SU-DHL-6 (cell line): ENCODE measurements around the gene DUSP3.

Experiments used
- H2AFZ ChIP-seq: fragments of 200-600 bp; sonication (generic); 2 replicates; pipeline ENCODE4 v1.6.1; 2014; ENCODE audit warnings: low read depth, mild to moderate bottlenecking, moderate library complexity, mixed read lengths, antibody characterized with exemption, low read length; ENCODE audit not compliant: severe bottlenecking
- H3F3A ChIP-seq: fragments of 200-600 bp; shearing (Covaris generic); 2 replicates; pipeline ENCODE4 v1.6.0; 2016; ENCODE audit warnings: antibody characterized with exemption, mild to moderate bottlenecking; ENCODE audit not compliant: insufficient read depth
- H3K27ac ChIP-seq: fragments of 200-600 bp; sonication (generic); 2 replicates; pipeline ENCODE4 v1.5.1; 2016; ENCODE audit warnings: low read depth, mild to moderate bottlenecking, low read length, moderate library complexity, mixed read lengths
- H3K27me3 ChIP-seq: fragments of 200-600 bp; sonication (generic), shearing (Covaris generic); 2 replicates; pipeline ENCODE4 v1.6.0; 2014; ENCODE audit warnings: mild to moderate bottlenecking, low read length
- H3K36me3 ChIP-seq: fragments of 200-600 bp; sonication (generic); 2 replicates; pipeline ENCODE4 v1.6.1; 2014; ENCODE audit warnings: mild to moderate bottlenecking, low read length, mixed read lengths
- H3K4me2 ChIP-seq: fragments of 300-600, 200-600 bp; shearing (Covaris generic), sonication (generic); 2 replicates; pipeline ENCODE4 v1.6.0; 2014; ENCODE audit warnings: low read length, low read depth, mild to moderate bottlenecking; ENCODE audit not compliant: poor library complexity, severe bottlenecking
- H3K4me3 ChIP-seq: fragments of 200-600 bp; sonication (generic); 2 replicates; pipeline ENCODE4 v1.5.1; 2014; ENCODE audit warnings: antibody characterized with exemption, low read length, mild to moderate bottlenecking, mixed read lengths; ENCODE audit not compliant: insufficient read depth, poor library complexity, severe bottlenecking
- H3K79me2 ChIP-seq: fragments of 200-600 bp; sonication (generic); 2 replicates; pipeline ENCODE4 v1.6.1; 2014; ENCODE audit warnings: mild to moderate bottlenecking, low read length, moderate library complexity; ENCODE audit not compliant: insufficient read depth
- H3K9ac ChIP-seq: fragments of 200-600 bp; sonication (generic); 2 replicates; pipeline ENCODE4 v1.7.0; 2014; ENCODE audit warnings: mild to moderate bottlenecking, low read length
- H3K9me2 ChIP-seq: fragments of 200-600 bp; sonication (generic); replicated peaks from 2 replicates; pipeline ENCODE4 v1.6.1; 2014; ENCODE audit warnings: low read length; ENCODE audit not compliant: insufficient read depth
- H3K9me3 ChIP-seq: fragments of 200-600 bp; sonication (generic); 2 replicates; pipeline ENCODE4 v1.6.1; 2014; ENCODE audit warnings: low read length, mixed read lengths; ENCODE audit not compliant: insufficient read depth
- H4K20me1 ChIP-seq: fragments of 200-600 bp; sonication (generic); 2 replicates; pipeline ENCODE4 v1.6.1; 2014; ENCODE audit warnings: low read depth, mild to moderate bottlenecking, antibody characterized with exemption, low read length, moderate library complexity, mixed read lengths
- CTCF ChIP-seq: fragments of 200-600 bp; sonication (generic); IDR thresholded peaks from one replicate; pipeline ENCODE4 v1.5.1; 2017; ENCODE audit warnings: antibody characterized with exemption, mild to moderate bottlenecking, low read length, moderate library complexity; ENCODE audit not compliant: insufficient read depth, poor library complexity, severe bottlenecking
- EZH2phosphoT487 ChIP-seq: fragments of 200-600 bp; sonication (generic), shearing (Covaris generic); conservative IDR thresholded peaks from 2 replicates; pipeline ENCODE4 v1.6.1; 2018; ENCODE audit warnings: mild to moderate bottlenecking, antibody characterized with exemption, low read length, moderate library complexity, mixed read lengths

DUSP3 gene

GRCh38 chr17:43816336-43817320 is 37.9 kb upstream of the DUSP3 start:
- no peaks in the 10 kb centered on the region for H3K9me2 ChIP-seq
- no peaks in the 10 kb centered on the region for H3K36me3 ChIP-seq
- H3K27ac ChIP-seq: no peak overlapping the region
- H4K20me1 ChIP-seq: no peaks in the 10 kb centered on the region
- no peak overlapping the region for H3K9ac ChIP-seq
- TF ChIP-seq CTCF: no peak
- TF ChIP-seq EZH2phosphoT487: no peak
- no peak overlapping the region for H2AFZ ChIP-seq
- no peak overlapping the region for H3K4me3 ChIP-seq
- no peaks in the 10 kb centered on the region for H3F3A ChIP-seq
- H3K4me2 ChIP-seq: no peak overlapping the region
- H3K9me3 ChIP-seq: no peaks in the 10 kb centered on the region
- 0 out of 2 replicates have a peak, but pooled peaks cover 2% of the 10 kb centered on the region for H3K27me3 ChIP-seq
- no peaks in the 10 kb centered on the region for H3K79me2 ChIP-seq

- no peak overlapping the region for H2AFZ ChIP-seq
- H3K9ac ChIP-seq: no peak overlapping the region
- no peak overlapping the region for H3K27ac ChIP-seq
- no peaks in the 10 kb centered on the region for H3K9me2 ChIP-seq
- H3K4me2 ChIP-seq: no peak overlapping the region
- H3K9me3 ChIP-seq: no peaks in the 10 kb centered on the region
- no peaks in the 10 kb centered on the region for H4K20me1 ChIP-seq
- no peak overlapping the region for H3K4me3 ChIP-seq
- H3K36me3 ChIP-seq: no peaks in the 10 kb centered on the region
- no peaks in the 10 kb centered on the region for H3K27me3 ChIP-seq
- no peaks in the 10 kb centered on the region for H3F3A ChIP-seq
- H3K79me2 ChIP-seq: no peaks in the 10 kb centered on the region
- no peak for TF ChIP-seq EZH2phosphoT487
- TF ChIP-seq CTCF: no peak
These were observed 35.9 kb upstream of the DUSP3 start for GRCh38 chr17:43814714-43815113.

- no peak overlapping the region for H2AFZ ChIP-seq
- H3K9me2 ChIP-seq: no peaks in the 10 kb centered on the region
- TF ChIP-seq CTCF (no peak), EZH2phosphoT487 (no peak)
- H3K4me3 ChIP-seq: no peak overlapping the region
- no peak overlapping the region for H3K27ac ChIP-seq
- H3F3A ChIP-seq: no peaks in the 10 kb centered on the region
- no peaks in the 10 kb centered on the region for H3K27me3 ChIP-seq
- no peaks in the 10 kb centered on the region for H4K20me1 ChIP-seq
- no peak overlapping the region for H3K4me2 ChIP-seq
- no peak overlapping the region for H3K9ac ChIP-seq
- no peaks in the 10 kb centered on the region for H3K36me3 ChIP-seq
- H3K79me2 ChIP-seq: no peaks in the 10 kb centered on the region
- H3K9me3 ChIP-seq: no peaks in the 10 kb centered on the region
These were observed 35.2 kb upstream of the DUSP3 start for GRCh38 chr17:43814026-43814425.
